Measurements from ENCODE around the gene RAB8B. TPM values are rescaled to one million over a fixed set of nuclear protein-coding genes. Genes with fewer than 3 reads are reported as not detected.

Gene RAB8B
- total and polyA plus RNA-seq, 9 of the 15 experiments (the other 6 are each of a cell fraction or from before 2014, with no cell fraction given): 7.8 to 32.1 (median 24.2) TPM

GRCh38 chr15:63288778-63289378 lies 99.5 kb downstream of the RAB8B start (continued):
- TF ChIP-seq SIN3A (IDR thresholded peaks at IDR 0.05; ENCODE audit: borderline replicate concordance in 2 of 2, control insufficient read depth in 1 of 2, low read depth in 2 of 2, low read length in 2 of 2): no peak
- TF ChIP-seq NEUROD1 (IDR thresholded peaks at IDR 0.05; ENCODE audit: borderline replicate concordance, low read depth, low read length, partially characterized antibody): no peak
- peak in 1 of 2 experiments; percentile 26; a peak in 1 of 4 replicates for TF ChIP-seq FOXK2 (conservative IDR thresholded peaks at IDR 0.05 in 1 of 2, IDR thresholded peaks at IDR 0.05 in 1 of 2; ENCODE audit: low read depth in 2 of 2)
- TF ChIP-seq, protein P1, sequence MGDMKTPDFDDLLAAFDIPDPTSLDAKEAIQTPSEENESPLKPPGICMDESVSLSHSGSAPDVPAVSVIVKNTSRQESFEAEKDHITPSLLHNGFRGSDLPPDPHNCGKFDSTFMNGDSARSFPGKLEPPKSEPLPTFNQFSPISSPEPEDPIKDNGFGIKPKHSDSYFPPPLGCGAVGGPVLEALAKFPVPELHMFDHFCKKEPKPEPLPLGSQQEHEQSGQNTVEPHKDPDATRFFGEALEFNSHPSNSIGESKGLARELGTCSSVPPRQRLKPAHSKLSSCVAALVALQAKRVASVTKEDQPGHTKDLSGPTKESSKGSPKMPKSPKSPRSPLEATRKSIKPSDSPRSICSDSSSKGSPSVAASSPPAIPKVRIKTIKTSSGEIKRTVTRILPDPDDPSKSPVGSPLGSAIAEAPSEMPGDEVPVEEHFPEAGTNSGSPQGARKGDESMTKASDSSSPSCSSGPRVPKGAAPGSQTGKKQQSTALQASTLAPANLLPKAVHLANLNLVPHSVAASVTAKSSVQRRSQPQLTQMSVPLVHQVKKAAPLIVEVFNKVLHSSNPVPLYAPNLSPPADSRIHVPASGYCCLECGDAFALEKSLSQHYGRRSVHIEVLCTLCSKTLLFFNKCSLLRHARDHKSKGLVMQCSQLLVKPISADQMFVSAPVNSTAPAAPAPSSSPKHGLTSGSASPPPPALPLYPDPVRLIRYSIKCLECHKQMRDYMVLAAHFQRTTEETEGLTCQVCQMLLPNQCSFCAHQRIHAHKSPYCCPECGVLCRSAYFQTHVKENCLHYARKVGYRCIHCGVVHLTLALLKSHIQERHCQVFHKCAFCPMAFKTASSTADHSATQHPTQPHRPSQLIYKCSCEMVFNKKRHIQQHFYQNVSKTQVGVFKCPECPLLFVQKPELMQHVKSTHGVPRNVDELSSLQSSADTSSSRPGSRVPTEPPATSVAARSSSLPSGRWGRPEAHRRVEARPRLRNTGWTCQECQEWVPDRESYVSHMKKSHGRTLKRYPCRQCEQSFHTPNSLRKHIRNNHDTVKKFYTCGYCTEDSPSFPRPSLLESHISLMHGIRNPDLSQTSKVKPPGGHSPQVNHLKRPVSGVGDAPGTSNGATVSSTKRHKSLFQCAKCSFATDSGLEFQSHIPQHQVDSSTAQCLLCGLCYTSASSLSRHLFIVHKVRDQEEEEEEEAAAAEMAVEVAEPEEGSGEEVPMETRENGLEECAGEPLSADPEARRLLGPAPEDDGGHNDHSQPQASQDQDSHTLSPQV (IDR thresholded peaks at IDR 0.05): peak; percentile 41; the same call in 1 of the 2 replicates
- TF ChIP-seq RAD21 (CRISPR knock-in tag; conservative IDR thresholded peaks at IDR 0.05 in 1 of 2, IDR thresholded peaks at IDR 0.05 in 1 of 2): peak; percentile 98
- no peak for TF ChIP-seq PCBP2 (IDR thresholded peaks at IDR 0.05; ENCODE audit: low read depth, low read length, poor library complexity, severe bottlenecking)
- no peak for TF ChIP-seq KDM5B (IDR thresholded peaks at IDR 0.05; ENCODE audit: insufficient replicate concordance, low read depth, low read length)
- peak; percentile 53 to 94 (median 68); a peak in 5 of 6 replicates for TF ChIP-seq CTCF (IDR thresholded peaks at IDR 0.05 in 2 of 3, conservative IDR thresholded peaks at IDR 0.05 in 1 of 3; ENCODE audit: insufficient read depth in 2 of 3, low read depth in 1 of 3, low read length in 3 of 3)
- TF ChIP-seq TGIF2 (CRISPR knock-in tag; IDR thresholded peaks at IDR 0.05): no peak
- TF ChIP-seq, protein P2, sequence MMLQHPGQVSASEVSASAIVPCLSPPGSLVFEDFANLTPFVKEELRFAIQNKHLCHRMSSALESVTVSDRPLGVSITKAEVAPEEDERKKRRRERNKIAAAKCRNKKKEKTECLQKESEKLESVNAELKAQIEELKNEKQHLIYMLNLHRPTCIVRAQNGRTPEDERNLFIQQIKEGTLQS (IDR thresholded peaks at IDR 0.05): no peak
- TF ChIP-seq, protein P2 (CRISPR knock-in tag; conservative IDR thresholded peaks at IDR 0.05): no peak
- 0 out of 2 replicates have a peak, but pooled peaks have one; percentile 65 for TF ChIP-seq ARID2 (IDR thresholded peaks at IDR 0.05)
- TF ChIP-seq E2F1 (CRISPR knock-in tag; IDR thresholded peaks at IDR 0.05): no peak
- no peak for TF ChIP-seq ESRRB (CRISPR knock-in tag; IDR thresholded peaks at IDR 0.05; ENCODE audit: borderline replicate concordance)
- TF ChIP-seq FOSL1 (tag; conservative IDR thresholded peaks at IDR 0.05): peak; percentile 30
- peak; percentile 52; the same call in 1 of the 2 replicates for TF ChIP-seq POLR2H (tag; IDR thresholded peaks at IDR 0.05; ENCODE audit: low read depth)
- TF ChIP-seq ZNF175 (CRISPR knock-in tag; IDR thresholded peaks at IDR 0.05; ENCODE audit: low read depth): 0 out of 2 replicates have a peak, but pooled peaks have one; percentile 31
